ENCODE measurements around the gene L3MBTL2.
A peak's percentile ranks its signal among the peaks of the same experiment; 100 is the strongest.

GRCh38 chr22:41261541-41262249, 56.6 kb downstream of the L3MBTL2 start:
- TF ChIP-seq EP300 (IDR thresholded peaks at IDR 0.05; ENCODE audit: borderline replicate concordance), result peak; percentile 34; the same call in 1 of the 2 replicates
- TF ChIP-seq TCF12 (IDR thresholded peaks at IDR 0.05; ENCODE audit: low read depth), result no peak
- peak; percentile 76 for TF ChIP-seq NFIC (IDR thresholded peaks at IDR 0.05)
- no peak for TF ChIP-seq TAF1 (IDR thresholded peaks at IDR 0.05; ENCODE audit: low read depth)
- no peak for TF ChIP-seq RAD21 (IDR thresholded peaks at IDR 0.05; ENCODE audit: low read depth)
- no peak for TF ChIP-seq CEBPB (IDR thresholded peaks at IDR 0.05)
- TF ChIP-seq USF1 (IDR thresholded peaks at IDR 0.05), result no peak
- no peak for TF ChIP-seq TEAD4 (IDR thresholded peaks at IDR 0.05)
- no peak for TF ChIP-seq CREB1 (IDR thresholded peaks at IDR 0.05; ENCODE audit: low read depth)
- TF ChIP-seq FOXM1 (IDR thresholded peaks at IDR 0.05; ENCODE audit: borderline replicate concordance, low read depth), result no peak
- TF ChIP-seq REST (IDR thresholded peaks at IDR 0.05; ENCODE audit: low read depth), result no peak
